H9 (cell line): ENCODE measurements around the gene PXDN. TPM values are rescaled to one million over a fixed set of nuclear protein-coding genes. Genes with fewer than 3 reads are reported as not detected.

ENCODE experiments used
- DNase-seq: peaks from one replicate; pipeline ENCODE4 v3.0.0-alpha.2; 2017
- H2AFZ ChIP-seq: one replicate; pipeline ENCODE4 v1.6.1; 2013; ENCODE audit warnings: mild to moderate bottlenecking, low read length, control low read depth, moderate library complexity
- H2AK5ac ChIP-seq: 2 replicates; pipeline ENCODE4 v1.6.1; 2013; ENCODE audit warnings: low read length, control low read depth, mixed read lengths; ENCODE audit not compliant: insufficient read length
- H2BK120ac ChIP-seq: one replicate; pipeline ENCODE4 v1.6.1; 2013; ENCODE audit warnings: low read depth, mild to moderate bottlenecking, low read length, control low read depth, inconsistent platforms; ENCODE audit not compliant: poor library complexity, severe bottlenecking
- H2BK12ac ChIP-seq: 2 replicates; pipeline ENCODE4 v1.6.1; 2013; ENCODE audit warnings: low read length, control low read depth, mixed read lengths, low read depth; ENCODE audit not compliant: insufficient read length
- H2BK15ac ChIP-seq: 2 replicates; pipeline ENCODE4 v1.6.1; 2013; ENCODE audit warnings: low read depth, low read length, control low read depth
- H2BK20ac ChIP-seq: one replicate; pipeline ENCODE4 v1.6.1; 2013; ENCODE audit warnings: low read depth, mild to moderate bottlenecking, low read length, control low read depth, inconsistent platforms; ENCODE audit not compliant: poor library complexity, severe bottlenecking
- H2BK5ac ChIP-seq: 2 replicates; pipeline ENCODE4 v1.6.1; 2013; ENCODE audit warnings: low read length, control low read depth, mixed read lengths; ENCODE audit not compliant: insufficient read length
- H3K14ac ChIP-seq: 2 replicates; pipeline ENCODE4 v1.6.1; 2013; ENCODE audit warnings: low read length, control low read depth; ENCODE audit not compliant: insufficient read depth
- H3K18ac ChIP-seq: 2 replicates; pipeline ENCODE4 v1.6.1; 2013; ENCODE audit warnings: low read depth, mild to moderate bottlenecking, mixed read lengths, low read length, control low read depth; ENCODE audit not compliant: insufficient read length
- H3K23ac ChIP-seq: 2 replicates; pipeline ENCODE4 v1.6.1; 2013; ENCODE audit warnings: low read length, control low read depth, mixed read lengths, low read depth; ENCODE audit not compliant: insufficient read length
- H3K23me2 ChIP-seq: 2 replicates; pipeline ENCODE4 v1.6.1; 2013; ENCODE audit warnings: low read depth, mild to moderate bottlenecking, mixed read lengths, low read length, control low read depth; ENCODE audit not compliant: insufficient read length, poor library complexity, severe bottlenecking
- H3K27ac ChIP-seq: 2 replicates; pipeline ENCODE4 v1.5.1; 2013; ENCODE audit warnings: low read length, control low read depth, mixed read lengths, low read depth; ENCODE audit not compliant: insufficient read length
- H3K27me3 ChIP-seq: 2 replicates; pipeline ENCODE4 v1.6.1; 2013; ENCODE audit warnings: low read length, control low read depth, inconsistent platforms; ENCODE audit not compliant: insufficient read depth
- H3K4ac ChIP-seq: 2 replicates; pipeline ENCODE4 v1.6.1; 2013; ENCODE audit warnings: low read depth, mild to moderate bottlenecking, control low read depth, inconsistent platforms, low read length, moderate library complexity
- H3K4me1 ChIP-seq: 2 replicates; pipeline ENCODE4 v1.6.1; 2013; ENCODE audit warnings: low read length, control low read depth, inconsistent platforms; ENCODE audit not compliant: insufficient read depth
- H3K4me2 ChIP-seq: 2 replicates; pipeline ENCODE4 v1.6.1; 2013; ENCODE audit warnings: low read length, control low read depth, mixed read lengths; ENCODE audit not compliant: insufficient read length, insufficient read depth
- H3K56ac ChIP-seq: 2 replicates; pipeline ENCODE4 v1.6.1; 2013; ENCODE audit warnings: low read depth, mild to moderate bottlenecking, mixed read lengths, low read length, control low read depth; ENCODE audit not compliant: insufficient read length
- H3K79me1 ChIP-seq: 2 replicates; pipeline ENCODE4 v1.6.1; 2013; ENCODE audit warnings: low read depth, mild to moderate bottlenecking, moderate library complexity, low read length, control low read depth, inconsistent platforms; ENCODE audit not compliant: insufficient read depth, poor library complexity, severe bottlenecking
- H3K79me2 ChIP-seq: 2 replicates; pipeline ENCODE4 v1.6.1; 2013; ENCODE audit warnings: low read length, control low read depth, inconsistent platforms; ENCODE audit not compliant: insufficient read depth
- H3K9ac ChIP-seq: 2 replicates; pipeline ENCODE4 v1.6.1; 2013; ENCODE audit warnings: low read length, control low read depth, mixed read lengths; ENCODE audit not compliant: insufficient read length; ENCODE audit errors: extremely low read depth
- H3K9me3 ChIP-seq: one replicate; pipeline ENCODE4 v1.6.1; 2013; ENCODE audit warnings: low read depth, low read length, inconsistent platforms; ENCODE audit not compliant: control insufficient read depth
- H3T11ph ChIP-seq: one replicate; pipeline ENCODE4 v1.6.1; 2013; ENCODE audit warnings: mild to moderate bottlenecking, low read length, control low read depth, inconsistent platforms
- H4K20me1 ChIP-seq: one replicate; pipeline ENCODE4 v1.6.1; 2013; ENCODE audit not compliant: control insufficient read depth, insufficient read length, insufficient read depth
- H4K5ac ChIP-seq: 2 replicates; pipeline ENCODE4 v1.6.1; 2013; ENCODE audit warnings: low read depth, mild to moderate bottlenecking, mixed read lengths, low read length, control low read depth; ENCODE audit not compliant: insufficient read length
- H4K8ac ChIP-seq: replicated peaks from 2 replicates; pipeline ENCODE4 v1.6.1; 2013; ENCODE audit warnings: low read length, control low read depth, mixed read lengths, low read depth; ENCODE audit not compliant: insufficient read length
- H4K91ac ChIP-seq: 2 replicates; pipeline ENCODE4 v1.6.1; 2013; ENCODE audit warnings: low read depth, mild to moderate bottlenecking, moderate library complexity, mixed read lengths, low read length, control low read depth; ENCODE audit not compliant: insufficient read length
- H3K27ac Mint-ChIP-seq, 3 experiments: 2 replicates in 2 of 3; 3 replicates in 1 of 3; pipeline ENCODE4 v1.8.0; 2020 to 2021; ENCODE audit warnings: mixed read lengths in 3 of 3, mild to moderate bottlenecking in 1 of 3, moderate library complexity in 1 of 3
- H3K27me3 Mint-ChIP-seq: 2 replicates; pipeline ENCODE4 v1.8.0; 2021; ENCODE audit warnings: low read depth, mild to moderate bottlenecking, moderate library complexity, mixed read lengths
- H3K36me3 Mint-ChIP-seq, 3 experiments: 2 replicates in 2 of 3; 3 replicates in 1 of 3; pipeline ENCODE4 v1.8.0; 2020 to 2021; ENCODE audit warnings: low read depth in 3 of 3, mixed read lengths in 3 of 3; ENCODE audit not compliant: insufficient read depth in 1 of 3
- H3K4me1 Mint-ChIP-seq, 2 experiments: 2 replicates each; pipeline ENCODE4 v1.8.0; 2020; ENCODE audit warnings: mixed read lengths in 2 of 2
- H3K4me3 Mint-ChIP-seq, 2 experiments: 2 replicates in 1 of 2; 3 replicates in 1 of 2; pipeline ENCODE4 v1.8.0; 2020 to 2021; ENCODE audit warnings: mild to moderate bottlenecking in 2 of 2, mixed read lengths in 2 of 2, moderate library complexity in 1 of 2
- H3K9me3 Mint-ChIP-seq, 2 experiments: 2 replicates in 1 of 2; 3 replicates in 1 of 2; pipeline ENCODE4 v1.8.0; 2020; ENCODE audit warnings: mild to moderate bottlenecking in 2 of 2, mixed read lengths in 2 of 2, moderate library complexity in 1 of 2
- CTCF ChIP-seq: fragments of 200-600 bp; sonication (generic); conservative IDR thresholded peaks from 3 replicates; pipeline ENCODE4 v1.8.0; 2021; ENCODE audit warnings: antibody characterized with exemption, mild to moderate bottlenecking
- WGBS: extraction: QIAGEN DNeasy Blood & Tissue Kit; methylation state at CpG from one replicate; pipeline ENCODE4 v1.1.7; 2013; ENCODE audit warnings: missing lambda C conversion rate, low lambda C conversion rate, mixed read lengths; ENCODE audit not compliant: insufficient read length; ENCODE audit errors: extremely low coverage; 5-methylcytosine and 5-hydroxymethylcytosine counted together
- total RNA-seq: library from RNA; stranded (reverse); gene quantifications from 2 replicates; pipeline ENCODE4 v1.2.1, GENCODE V29; 2021

Gene PXDN
- total RNA-seq, 1 experiment from 2014 or later = 146 TPM

- no peak for DNase-seq
- H4K91ac ChIP-seq = no peak overlapping the region
- no peak overlapping the region for H4K5ac ChIP-seq
- no peaks in the 10 kb centered on the region for H3K79me1 ChIP-seq
- Mint-ChIP-seq H3K9me3 (peaks cover 3 to 6% of the 10 kb centered on the region in 2 experiments; a peak in 3 of 5 replicates), H3K36me3 (peaks cover 32 to 35% (median 32%) of the 10 kb centered on the region in 3 experiments), H3K4me1 (peaks cover 49 to 56% of the 10 kb centered on the region in 2 experiments), H3K27me3 (no peaks in the 10 kb centered on the region; the same call in 1 of the 2 replicates), H3K27ac (no peak overlapping the region; a peak in 1 of 7 replicates), H3K4me3 (no peak overlapping the region)
- H2BK15ac ChIP-seq = no peak overlapping the region
- H3K23me2 ChIP-seq = no peaks in the 10 kb centered on the region
- H4K8ac ChIP-seq = no peak overlapping the region
- no CpG with 5 or more reads among the region's 3 CpGs for WGBS
- H4K20me1 ChIP-seq = no peaks in the 10 kb centered on the region
- H3K9ac ChIP-seq = no peak overlapping the region
- no peak overlapping the region for H3K14ac ChIP-seq
- H3K56ac ChIP-seq = no peak overlapping the region
- no peak overlapping the region for H3K23ac ChIP-seq
- no peaks in the 10 kb centered on the region for H3K79me2 ChIP-seq
- H2BK5ac ChIP-seq = no peak overlapping the region
- H2AFZ ChIP-seq = no peak overlapping the region
- H2BK12ac ChIP-seq = no peak overlapping the region
- no peaks in the 10 kb centered on the region for H3K27me3 ChIP-seq
- no peak overlapping the region for H3K18ac ChIP-seq
- H2BK20ac ChIP-seq = no peak overlapping the region
- no peak for TF ChIP-seq CTCF
- no peak overlapping the region for H3K27ac ChIP-seq
- no peaks in the 10 kb centered on the region for H3K9me3 ChIP-seq
- no peak overlapping the region for H2BK120ac ChIP-seq
- no peak overlapping the region for H3T11ph ChIP-seq
- peaks cover 9% of the 10 kb centered on the region; the same call in 1 of the 2 replicates for H3K4me1 ChIP-seq
- H3K4me2 ChIP-seq = no peak overlapping the region
- no peak overlapping the region for H3K4ac ChIP-seq
- H2AK5ac ChIP-seq = no peak overlapping the region
These were observed 125.3 kb downstream of the PXDN start for GRCh38 chr2:1618974-1619373.
